Measurements from ENCODE around the gene QRICH1.

The QRICH1 gene

GRCh38 chr3:49112262-49112661 is 18.4 kb upstream of the QRICH1 start:
- no peak for DNase-seq

GRCh38 chr3:49111347-49111746 is 17.5 kb upstream of the QRICH1 start:
- no peak for DNase-seq

- no peak for DNase-seq
These were observed 16.9 kb upstream of the QRICH1 start for GRCh38 chr3:49110780-49111179.

GRCh38 chr3:49108346-49108745 is 14.5 kb upstream of the QRICH1 start:
- no peak for DNase-seq

- peak; percentile 83 for DNase-seq
These were observed 10.8 kb upstream of the QRICH1 start, which contains the start of gene QARS1 for GRCh38 chr3:49104427-49105291. QARS1 (minus strand) TSS chr3:49104757; CDS start chr3:49104733, 24 bp downstream.

- no peak for DNase-seq
These were observed 10.2 kb upstream of the QRICH1 start for GRCh38 chr3:49104052-49104426.

- DNase-seq, result no peak
These were observed 6.3 kb upstream of the QRICH1 start for GRCh38 chr3:49100046-49100615.

- no peak for DNase-seq
These were observed 5.2 kb upstream of the QRICH1 start for GRCh38 chr3:49098910-49099630.

GRCh38 chr3:49098429-49098828 is 4.6 kb upstream of the QRICH1 start:
- DNase-seq, result no peak

- DNase-seq, result peak; percentile 77
These were observed 676 bp downstream of the QRICH1 start for GRCh38 chr3:49092938-49093852.

- DNase-seq, result no peak
These were observed 12.4 kb downstream of the QRICH1 start for GRCh38 chr3:49081429-49081828.

- DNase-seq, result no peak
These were observed 14.6 kb downstream of the QRICH1 start for GRCh38 chr3:49079270-49079669.

GRCh38 chr3:49076646-49077045 is 17.2 kb downstream of the QRICH1 start:
- no peak for DNase-seq

GRCh38 chr3:49076116-49076515 is 17.8 kb downstream of the QRICH1 start:
- no peak for DNase-seq

GRCh38 chr3:49058011-49058410 is 35.9 kb downstream of the QRICH1 start:
- no peak for DNase-seq

GRCh38 chr3:49057268-49057667 is 36.6 kb downstream of the QRICH1 start:
- no peak for DNase-seq

GRCh38 chr3:49054344-49054862 is 39.5 kb downstream of the QRICH1 start:
- no peak for DNase-seq

GRCh38 chr3:49053543-49053942 is 40.3 kb downstream of the QRICH1 start:
- DNase-seq, result no peak

- DNase-seq, result no peak
These were observed 58.6 kb downstream of the QRICH1 start for GRCh38 chr3:49035281-49035680.

GRCh38 chr3:49034650-49035049 is 59.2 kb downstream of the QRICH1 start:
- no peak for DNase-seq

GRCh38 chr3:49032646-49033304 is 61.1 kb downstream of the QRICH1 start:
- no peak for DNase-seq

GRCh38 chr3:49030321-49030720 is 63.5 kb downstream of the QRICH1 start:
- DNase-seq, result no peak

Measured in activated effector memory CD4-positive, alpha-beta T cell treated with Interleukin-2 at 50 U/mL for 16 hours (primary cell).